Femur (tissue), 1 donor: Measurements from ENCODE around the gene CELA2B.
"Not testable (repeated sequence)": the region's sequence is repeated elsewhere in the genome, so short reads cannot be mapped to it uniquely, and the experiment has no call there.

ENCODE experiments used
- DNase-seq: peaks from one replicate; pipeline ENCODE4 v3.0.0-alpha.2; 2017

Gene CELA2B

DNA sequence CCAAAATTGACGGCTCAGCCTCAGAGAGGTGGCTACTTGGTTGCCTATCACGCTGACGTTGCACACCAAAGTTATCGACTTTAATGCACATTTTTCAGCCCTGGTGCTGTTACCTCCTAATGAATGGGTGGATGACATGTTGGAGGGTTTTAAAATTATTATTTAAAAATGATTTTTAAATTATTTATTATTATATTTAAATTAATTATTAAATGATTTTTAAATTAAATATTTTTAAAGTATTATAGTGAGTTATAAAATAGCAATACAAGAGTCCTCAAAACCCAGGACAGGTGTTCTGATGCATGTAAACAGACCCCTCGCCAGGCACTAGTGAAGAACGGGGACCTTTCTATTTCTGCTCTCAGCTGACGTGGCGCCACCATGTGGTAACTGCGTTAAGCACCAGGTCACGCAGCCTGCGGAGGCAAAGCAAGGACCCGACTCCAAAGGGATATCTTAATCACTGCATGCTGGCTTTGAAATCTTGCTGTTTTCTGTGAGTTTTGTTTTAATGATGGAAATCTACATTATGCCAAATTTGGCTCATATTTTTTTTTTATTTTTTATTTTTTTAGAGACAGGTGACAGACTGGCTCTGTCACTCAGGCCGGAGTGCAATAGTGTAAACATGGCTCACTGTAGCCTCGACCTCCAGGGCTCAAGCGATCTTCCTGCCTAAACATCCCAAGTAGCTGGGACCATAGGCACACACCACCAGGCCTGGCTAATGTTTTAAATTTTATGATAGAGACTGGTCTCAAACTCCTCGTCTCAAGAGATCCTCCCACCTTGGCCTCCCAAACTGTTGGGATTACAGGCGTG is 25.5 kb downstream of the CELA2B start:
- DNase-seq = no peak

DNA sequence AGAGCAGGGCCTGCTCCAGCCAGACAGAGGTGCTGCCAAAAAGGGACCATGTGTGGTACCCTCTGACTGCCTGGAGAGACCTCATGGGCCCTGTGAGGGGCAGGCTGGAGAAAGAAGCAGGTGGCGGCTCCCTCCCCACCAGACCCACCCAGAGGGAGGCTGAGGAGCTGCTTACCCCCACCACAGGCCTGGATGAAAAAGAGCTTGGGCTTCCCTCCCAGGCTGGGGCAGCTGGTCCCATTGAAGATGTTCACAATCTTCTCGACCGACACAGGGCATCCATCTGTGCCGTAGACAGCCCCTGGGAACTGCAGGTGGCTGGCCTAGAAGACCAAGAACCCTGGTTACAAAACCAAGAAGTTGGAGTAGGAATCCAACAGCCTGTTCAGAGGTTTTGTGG is 28.5 kb downstream of the CELA2B start:
- DNase-seq = no peak

DNA sequence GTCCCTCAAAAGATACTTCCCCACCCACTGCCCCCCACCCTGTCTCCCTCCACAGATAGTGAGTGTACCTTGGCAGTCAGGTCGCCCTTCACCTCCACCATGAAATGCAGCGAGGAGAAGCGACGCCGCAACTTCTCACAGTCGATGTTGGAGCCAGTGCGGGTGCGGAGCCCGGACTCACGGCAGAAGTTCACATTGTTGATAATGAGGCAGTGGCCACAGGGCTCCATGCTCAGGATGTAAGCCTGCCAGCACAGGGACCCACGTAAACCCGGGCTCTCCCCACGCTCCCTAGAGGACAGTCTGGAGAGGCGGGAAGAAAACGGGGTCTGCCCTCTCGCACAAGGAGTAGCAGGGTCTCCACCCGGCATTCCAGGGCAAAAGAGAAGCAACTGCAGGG is 30.9 kb downstream of the CELA2B start:
- DNase-seq = no peak

DNA sequence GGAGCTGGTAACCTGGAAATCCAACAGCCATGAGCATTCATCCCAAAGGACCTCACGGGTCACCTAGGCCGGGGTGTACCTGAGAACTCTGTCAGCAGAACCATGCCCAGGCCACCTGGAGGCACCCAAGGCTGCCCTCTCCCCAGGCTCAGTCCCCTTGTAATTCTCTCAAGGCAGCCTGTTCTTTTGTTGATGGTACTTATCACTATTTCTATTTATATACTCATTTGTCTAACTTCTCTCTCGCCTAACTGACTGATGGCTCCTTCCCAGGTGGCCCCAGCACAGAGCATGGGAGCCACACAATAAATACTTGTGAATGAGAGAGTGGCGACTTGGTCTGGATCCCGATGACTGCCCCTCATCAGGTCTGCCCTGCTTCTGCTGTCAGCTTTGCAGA is 31.4 kb downstream of the CELA2B start:
- no peak for DNase-seq

DNA sequence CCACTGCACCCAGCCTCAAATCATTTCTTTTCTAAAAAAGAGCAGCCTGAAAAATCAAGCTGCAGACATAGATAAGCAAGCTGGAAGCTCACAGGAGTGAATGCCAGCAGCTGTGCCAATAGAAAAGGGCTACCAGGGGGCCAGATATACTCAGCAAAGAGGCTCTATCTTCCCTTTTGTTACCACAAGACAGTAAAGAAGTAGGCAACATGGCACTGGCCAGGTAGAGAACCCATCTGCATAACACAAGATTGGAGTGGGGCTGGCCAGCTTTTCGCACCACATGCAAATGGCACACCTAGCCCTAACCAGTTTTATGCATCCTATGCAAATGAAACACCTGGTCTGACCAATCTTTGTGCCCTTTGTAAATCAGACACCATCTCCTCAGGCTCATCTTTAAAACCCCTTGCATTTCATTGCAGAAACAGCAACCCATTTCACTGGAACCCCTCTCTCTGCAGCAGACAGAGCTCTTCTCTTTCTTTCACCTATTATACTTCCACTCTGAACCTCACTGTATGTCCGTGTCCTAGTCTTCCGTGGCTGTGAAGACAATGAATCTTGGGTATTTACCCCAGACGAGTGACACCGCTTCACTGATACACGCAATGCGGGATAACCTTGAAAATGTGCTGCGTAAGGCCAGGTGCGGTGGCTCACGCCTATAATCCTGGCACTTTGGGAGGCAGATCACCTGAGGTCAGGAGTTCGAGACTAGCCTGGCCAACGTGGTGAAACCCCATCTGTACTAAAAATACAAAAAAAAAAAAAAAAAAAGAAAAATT is 33.0 kb downstream of the CELA2B start:
- DNase-seq = no peak

DNA sequence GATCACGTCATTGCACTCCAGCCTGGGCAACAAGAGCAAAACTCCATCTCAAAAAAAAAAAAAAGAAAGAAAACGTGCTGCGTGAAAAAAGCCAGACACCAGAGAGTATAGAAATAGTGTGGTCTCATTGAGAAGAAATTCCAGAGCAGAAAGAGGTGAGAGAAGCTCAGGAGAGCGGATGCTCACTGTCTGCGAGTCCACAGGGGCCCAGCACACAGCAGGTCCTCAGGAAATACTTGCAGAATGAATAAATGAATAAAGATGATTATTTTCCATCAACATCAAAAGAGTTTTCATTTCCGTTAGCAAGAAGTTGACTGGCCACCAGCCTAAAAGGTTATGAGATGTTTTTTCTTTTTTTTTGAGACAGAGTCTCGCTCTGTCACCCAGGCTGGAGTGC is 33.7 kb downstream of the CELA2B start:
- no peak for DNase-seq

DNA sequence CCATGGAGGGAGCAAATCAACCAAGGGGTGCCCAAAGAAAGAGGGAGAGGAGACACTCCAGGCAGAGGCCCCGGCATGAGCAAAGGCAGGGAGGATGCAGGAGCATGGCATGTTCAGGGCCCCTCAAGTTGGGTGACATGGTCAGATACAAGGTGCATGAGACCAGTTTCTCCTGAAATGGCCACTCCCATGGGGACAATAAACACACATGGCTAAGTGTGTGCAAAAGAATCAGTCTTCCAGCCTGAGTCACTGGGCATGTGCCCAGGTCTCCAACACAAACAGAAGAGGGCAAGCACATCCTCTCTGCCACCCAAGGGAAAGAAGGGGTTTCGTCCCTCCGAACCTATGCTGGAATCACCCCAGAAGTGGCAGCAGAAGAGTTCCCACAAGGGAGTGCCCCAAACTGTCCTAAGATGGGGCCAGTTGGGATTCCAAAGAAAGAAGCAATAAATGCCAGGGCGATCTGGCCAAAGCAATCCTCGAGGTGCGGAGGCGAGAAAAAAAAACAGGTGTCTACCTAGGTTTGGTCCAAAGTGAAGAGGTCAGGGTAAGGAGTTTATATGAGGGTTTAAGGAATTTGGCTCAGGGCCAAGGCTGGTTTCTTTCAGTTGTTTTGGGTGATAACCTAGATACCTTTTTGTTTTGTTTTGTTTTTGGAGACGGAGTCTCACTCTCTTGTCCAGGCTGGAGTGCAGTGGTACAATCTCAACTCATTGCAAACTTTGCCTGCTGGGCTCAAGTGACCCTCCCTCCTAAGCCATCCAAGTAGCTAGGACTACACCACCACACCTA is 34.9 kb downstream of the CELA2B start:
- no peak for DNase-seq

DNA sequence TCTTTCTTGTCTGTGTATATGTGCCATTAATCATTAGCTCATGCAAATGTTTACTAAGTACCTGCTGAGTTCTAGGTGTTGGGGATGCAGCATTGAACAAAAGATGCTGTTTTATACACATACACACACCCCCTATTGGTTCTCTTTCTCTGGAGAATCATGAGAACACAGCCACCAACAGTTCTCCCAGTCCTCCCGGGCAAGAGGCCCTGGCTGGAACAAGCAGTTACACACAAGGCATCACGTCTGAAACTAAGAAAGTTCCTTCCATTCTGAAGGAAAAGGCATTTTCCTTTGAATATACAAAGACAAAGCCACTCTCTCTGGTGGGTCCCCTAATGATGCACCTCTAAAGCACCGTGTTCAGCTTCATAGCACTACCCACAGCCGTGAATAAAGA is 37.3 kb downstream of the CELA2B start:
- no peak for DNase-seq

DNA sequence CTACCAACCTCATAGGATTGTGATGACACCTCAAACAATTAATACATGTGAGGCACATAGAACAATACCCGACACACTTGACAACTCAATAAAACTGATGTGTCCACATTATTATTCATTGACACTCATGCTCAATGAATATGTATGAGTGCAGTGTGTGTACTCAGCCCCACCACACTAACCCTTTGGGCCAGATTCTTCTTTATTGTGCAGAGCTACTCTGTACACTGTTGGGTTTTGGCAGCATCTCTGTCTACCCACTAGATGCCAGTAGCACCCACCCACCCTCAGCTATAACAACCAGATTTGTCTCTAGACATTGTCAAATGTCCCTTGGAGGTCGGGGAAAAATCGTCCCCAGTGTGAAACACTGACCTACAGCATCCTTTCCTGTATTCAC is 38.0 kb downstream of the CELA2B start:
- no peak for DNase-seq

DNA sequence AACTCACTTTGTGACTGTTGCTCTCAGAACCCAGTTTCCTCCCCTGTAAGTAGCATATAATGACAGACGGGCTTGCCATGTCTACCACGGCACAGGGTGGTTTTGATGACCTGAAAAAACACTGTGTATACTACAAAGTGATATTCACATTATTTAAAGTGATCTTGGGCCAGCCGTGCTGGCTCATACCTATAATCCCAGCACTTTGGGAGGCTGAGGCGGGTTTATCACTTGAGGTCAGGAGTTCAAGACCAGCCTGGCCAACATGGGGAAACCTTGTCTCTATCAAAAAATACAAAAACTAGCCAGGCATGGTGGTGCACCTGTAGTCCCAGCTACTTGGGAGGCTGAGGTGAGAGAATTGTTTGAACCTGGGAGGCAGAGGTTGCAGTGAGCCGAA is 38.7 kb downstream of the CELA2B start:
- DNase-seq = not testable (repeated sequence)

DNA sequence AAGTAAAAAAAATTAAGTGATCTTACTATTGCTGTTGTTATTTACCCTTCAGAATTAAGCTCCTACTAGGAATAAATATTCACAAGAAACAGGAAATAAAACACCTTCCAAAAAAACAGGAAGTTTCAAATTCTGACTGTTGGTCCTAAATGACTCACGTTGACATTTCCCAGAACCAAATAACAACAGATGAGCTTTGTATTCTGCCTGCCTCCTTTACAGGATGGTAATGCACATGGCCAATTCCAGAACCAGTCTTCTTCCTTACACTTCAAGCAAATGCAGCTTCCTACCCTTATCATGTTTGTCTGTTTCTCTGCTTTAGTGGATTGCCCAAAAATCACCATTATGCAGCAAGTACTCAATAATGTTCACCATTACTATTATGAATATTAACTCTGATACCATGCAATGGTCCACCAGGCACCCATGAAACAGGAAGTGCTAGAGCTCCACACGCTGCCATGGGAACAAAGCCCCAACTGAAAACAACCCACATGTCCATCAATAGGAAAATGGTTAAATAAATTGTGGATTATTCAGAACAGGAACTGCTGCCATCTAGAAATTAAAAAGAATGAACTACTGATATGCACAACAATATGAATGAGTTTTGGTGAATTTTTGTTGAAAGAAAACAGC is 39.2 kb downstream of the CELA2B start:
- no peak for DNase-seq

DNA sequence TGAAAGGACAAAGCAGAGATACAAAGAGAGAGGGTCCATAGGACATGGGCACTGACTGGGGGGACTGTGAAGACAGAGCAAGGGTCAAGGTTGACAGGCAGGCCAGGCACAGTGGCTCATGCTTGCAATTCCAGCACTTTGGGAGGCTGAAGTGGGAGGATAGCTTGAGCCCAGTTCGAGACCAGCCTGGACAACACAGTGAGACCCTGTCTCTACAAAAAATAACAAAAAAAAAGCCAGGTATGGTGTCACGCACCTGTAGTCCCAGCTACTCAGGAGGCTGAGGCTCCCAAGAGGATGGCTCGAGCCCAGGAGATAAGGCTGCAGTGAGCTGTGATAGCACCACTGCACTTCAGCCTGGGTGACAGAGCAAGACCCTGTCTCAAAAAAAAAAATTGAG is 43.7 kb downstream of the CELA2B start:
- no peak for DNase-seq

DNA sequence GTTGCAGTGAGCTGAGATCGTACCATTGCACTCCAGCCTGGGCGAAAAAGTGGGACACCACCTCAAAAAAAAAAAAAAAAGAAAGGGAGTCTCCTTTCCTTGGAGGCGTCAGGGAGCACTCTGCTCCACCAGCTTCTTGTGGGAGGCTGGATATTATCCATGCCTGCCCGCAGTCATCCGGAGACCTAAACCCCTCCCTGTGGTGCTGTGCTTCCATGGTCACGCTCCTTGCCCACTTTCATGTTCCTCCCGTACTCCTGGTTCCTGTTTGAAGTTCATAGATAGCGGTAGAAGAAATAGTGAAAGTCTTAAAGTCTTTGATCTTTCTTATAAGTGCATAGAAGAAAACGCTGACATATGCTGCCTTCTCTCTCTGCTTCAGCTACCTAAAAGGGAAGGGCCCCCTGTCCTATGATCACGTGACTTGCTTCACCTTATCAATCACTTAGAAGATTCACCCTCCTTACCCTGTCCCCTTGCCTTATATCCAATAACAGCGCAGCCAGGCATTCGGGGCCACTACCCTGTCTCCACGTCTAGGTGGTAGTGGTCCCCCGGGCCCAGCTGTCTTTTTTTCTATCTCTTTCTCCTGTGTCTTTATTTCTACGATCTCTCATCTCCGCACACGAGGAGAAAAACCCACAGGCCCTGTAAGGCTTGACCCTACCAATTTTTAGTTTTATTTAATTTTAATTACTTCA is 45.5 kb downstream of the CELA2B start:
- not testable (repeated sequence) for DNase-seq

DNA sequence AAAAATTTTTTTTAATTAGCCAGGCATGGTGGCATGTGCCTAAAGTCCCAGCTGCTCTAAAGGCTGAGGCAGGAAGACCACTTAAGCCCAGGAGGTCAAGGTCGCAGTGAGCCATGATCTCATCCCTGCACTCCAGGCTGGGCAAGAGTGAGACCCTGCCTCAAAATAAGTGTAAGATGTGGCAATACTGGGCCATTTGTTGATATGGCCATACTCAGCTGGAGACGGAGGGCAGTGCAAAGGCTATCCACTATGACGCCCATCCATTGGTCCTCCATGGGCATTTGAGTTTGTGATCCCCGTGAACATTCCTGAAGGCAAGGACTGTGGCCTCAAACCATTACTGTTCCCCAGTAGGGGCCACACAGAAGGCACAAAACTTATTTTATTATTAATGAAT is 46.6 kb downstream of the CELA2B start:
- DNase-seq = no peak

DNA sequence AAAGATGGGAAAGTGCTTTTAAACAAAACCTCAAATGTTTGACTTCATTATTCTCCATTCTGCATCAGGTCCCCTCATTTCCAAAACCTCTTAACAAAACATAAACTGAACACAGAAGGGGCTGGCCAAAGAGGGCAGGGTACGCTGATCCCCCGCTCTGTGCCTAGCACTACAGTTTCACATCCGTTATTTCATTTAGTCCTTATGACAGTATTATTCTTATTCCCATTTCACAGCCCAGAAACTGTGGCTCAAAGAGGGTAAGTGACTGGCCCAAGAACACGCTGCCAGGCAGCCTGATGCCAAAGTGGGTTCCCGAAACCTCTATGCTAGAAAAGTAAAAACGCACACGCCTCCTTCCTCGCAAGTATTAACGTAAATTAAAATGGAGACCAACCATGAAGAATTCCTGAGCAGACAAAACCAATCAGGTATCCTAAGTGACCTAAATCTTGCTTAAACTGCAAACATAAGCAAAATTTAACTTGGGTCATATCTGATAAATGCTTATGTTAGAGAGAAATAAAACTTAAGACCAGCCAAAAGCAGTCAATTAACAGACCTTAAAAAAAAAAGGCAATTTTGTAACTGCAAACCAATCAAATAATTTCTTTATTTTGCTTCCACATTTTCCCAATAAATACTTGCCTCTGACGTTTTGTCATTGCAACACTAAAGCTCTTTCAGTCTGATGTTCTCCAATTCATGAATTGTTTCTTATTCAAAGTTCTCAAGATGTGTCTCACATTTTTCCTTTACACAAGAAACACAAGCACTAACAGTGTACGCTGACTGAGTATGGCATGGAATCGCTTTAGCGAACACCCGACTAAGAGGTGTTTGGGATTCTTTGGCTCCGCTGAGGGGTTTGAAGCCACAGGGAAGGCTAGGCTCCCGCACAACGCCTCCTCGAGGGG is 47.5 kb downstream of the CELA2B start:
- no peak for DNase-seq

DNA sequence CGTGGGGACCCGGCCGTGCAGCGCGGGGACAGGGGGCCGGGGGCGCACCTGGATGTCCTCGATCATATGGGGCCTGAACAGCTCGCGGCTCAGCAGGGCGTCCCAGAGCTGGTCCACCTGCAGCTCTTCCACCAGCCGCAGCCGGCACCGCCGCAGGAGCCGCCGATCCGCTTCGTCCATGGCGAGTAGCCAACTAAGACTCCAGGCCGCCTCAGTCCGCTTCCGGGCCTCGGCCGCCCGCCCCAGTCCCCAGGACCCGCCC is 48.0 kb downstream of the CELA2B start, which contains the start of gene CASP9:
TSS of gene CASP9 (minus strand) at position 195 of the 262 bp plus-strand sequence. CDS start at position 180, 15 bp downstream.
- no peak for DNase-seq

DNA sequence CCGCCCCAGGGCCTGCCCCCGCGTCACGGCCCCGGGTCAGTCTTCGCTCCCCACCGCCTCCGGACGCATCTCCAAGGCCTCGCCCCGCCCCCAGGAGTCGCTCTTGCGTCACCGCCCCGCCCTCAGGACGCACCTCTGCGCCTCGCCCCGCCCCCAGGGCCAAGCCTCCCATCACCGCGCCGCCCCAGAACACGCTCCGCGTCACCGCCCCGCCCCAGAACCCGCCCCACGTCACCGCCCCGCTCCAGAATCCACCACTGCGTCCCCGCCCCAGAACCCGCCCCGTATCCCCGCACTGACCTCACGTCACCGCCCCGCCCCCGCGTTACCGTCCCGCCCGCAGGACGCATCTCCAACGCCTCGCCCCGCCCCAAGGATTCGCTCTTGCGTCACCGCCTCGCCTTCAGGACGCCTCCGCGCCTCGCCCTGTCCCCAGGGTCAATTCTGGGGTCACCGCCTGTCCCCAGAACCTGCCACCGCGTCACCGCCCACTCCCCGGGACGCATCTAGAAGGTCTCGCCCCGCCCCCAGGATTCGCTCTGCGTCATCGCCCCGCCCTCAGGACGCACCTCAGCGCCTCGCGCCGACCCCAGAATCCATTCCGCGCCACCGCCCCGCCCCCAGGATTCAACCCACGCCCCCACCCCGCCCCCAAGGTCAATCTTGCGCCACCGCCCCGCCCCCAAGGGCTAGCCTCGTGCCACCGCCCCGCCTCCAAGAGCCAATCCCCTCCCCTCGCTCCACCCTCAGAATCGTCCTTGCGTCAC is 48.6 kb downstream of the CELA2B start:
- DNase-seq = peak; percentile 100

DNA sequence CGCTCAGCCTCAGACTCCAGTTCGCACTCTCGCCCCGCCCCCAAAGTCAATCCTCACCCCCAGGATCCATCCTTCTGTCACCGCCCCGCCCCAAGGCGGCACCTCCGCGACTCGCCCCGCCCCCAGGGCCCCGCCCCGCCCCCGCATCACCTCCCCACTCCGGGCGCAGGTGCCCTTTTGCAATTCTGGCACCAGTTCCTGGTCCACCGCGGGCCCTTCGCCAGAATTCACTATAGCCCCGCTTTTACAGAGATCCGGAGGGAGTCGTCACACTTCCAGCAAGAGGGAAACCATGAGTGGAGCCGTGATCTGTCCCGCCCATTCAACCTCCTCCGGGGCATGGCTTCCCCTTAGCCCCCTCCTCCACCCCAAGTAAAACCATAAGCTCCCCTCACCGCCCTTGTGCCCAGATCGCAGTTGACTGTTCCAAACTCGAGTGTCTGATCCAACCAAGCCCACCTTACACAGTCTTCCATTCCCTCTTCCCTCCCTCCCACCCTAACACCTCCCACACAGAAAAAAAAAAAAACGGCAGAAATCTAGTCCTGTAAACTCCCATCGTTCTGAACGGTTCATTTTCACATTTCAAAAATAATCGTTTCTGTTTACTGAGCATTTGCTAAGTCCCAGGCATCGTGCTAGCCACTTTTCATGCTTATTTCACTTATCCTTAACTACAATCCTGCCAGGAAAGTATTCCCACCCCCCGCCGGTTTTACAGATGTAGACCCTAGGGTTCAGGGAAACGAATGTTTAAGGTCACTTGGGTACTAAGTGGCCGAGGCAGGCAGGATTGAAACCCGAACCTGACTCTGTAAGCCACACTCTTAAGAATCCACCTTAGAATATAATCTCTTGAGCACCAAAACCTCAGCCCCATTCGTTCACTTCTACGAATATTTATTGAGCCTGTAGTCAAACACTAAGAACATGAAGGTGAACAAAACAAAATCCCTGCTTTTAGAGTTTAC is 49.4 kb downstream of the CELA2B start:
- peak; percentile 37 for DNase-seq

DNA sequence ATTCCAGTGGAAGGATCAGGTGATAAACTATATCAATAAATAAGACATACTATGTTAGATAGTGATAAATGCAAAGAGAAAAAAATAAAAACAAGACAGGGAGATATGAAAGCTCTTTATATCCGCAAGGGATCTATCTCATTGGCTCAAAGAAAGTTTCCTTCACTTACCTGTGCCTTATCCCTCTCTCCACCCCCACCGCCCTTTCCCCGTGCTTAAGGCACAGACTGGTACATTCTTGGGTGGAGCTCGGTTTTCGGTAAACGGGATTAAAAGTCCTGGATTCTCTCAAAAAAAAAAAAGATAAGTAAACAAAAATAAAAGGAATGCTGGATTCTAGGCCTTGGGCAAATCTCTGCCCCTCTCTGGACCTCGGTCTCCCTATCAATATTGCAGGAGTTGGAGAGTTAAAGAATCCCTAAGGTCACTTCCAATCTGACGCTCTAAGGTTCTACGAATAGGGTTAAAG is 50.2 kb downstream of the CELA2B start:
- DNase-seq = peak; percentile 30
